Spleen (tissue), 11 donors: ENCODE data around the gene HSPB8. TPM values are rescaled to one million over a fixed set of nuclear protein-coding genes. Genes with fewer than 3 reads are reported as not detected.

Experiments
- DNase-seq: peaks from one replicate; pipeline ENCODE4 v3.0.0-alpha.2; 2020
- H3K27ac ChIP-seq, 8 donors: fragments of 200-600 bp; sonication (generic) in 7 of 8; 1 replicate in 4 of 8; 2 replicates in 4 of 8; pipeline versions ENCODE4 v1.5.0 to v1.8.0; 2016 to 2021; ENCODE audit warnings: inconsistent platforms in 4 of 8, mild to moderate bottlenecking in 4 of 8, moderate library complexity in 1 of 8
- H3K27me3 ChIP-seq, 7 donors: fragments of 200-600 bp; sonication (generic) in 6 of 7; replicated peaks in 1 of 7; 1 replicate in 4 of 7; 2 replicates in 3 of 7; pipeline versions ENCODE4 v1.5.0 to v1.8.0; 2016 to 2021; ENCODE audit warnings: inconsistent platforms in 3 of 7, mild to moderate bottlenecking in 1 of 7
- H3K36me3 ChIP-seq, 6 donors: fragments of 200-600 bp; sonication (generic) in 5 of 6; 1 replicate in 4 of 6; 2 replicates in 2 of 6; pipeline versions ENCODE4 v1.5.0 to v1.8.0; 2016 to 2021; ENCODE audit warnings: inconsistent platforms in 2 of 6
- H3K4me1 ChIP-seq, 6 donors: fragments of 200-600 bp; sonication (generic) in 5 of 6; 1 replicate in 3 of 6; 2 replicates in 3 of 6; pipeline versions ENCODE4 v1.5.0 to v1.8.0; 2016 to 2021; ENCODE audit warnings: inconsistent platforms in 3 of 6
- H3K4me3 ChIP-seq, 8 donors: fragments of 200-600 bp; sonication (generic) in 7 of 8; 1 replicate in 4 of 8; 2 replicates in 4 of 8; pipeline versions ENCODE4 v1.5.0 to v1.8.0; 2016 to 2021; ENCODE audit warnings: inconsistent platforms in 4 of 8, mild to moderate bottlenecking in 4 of 8, moderate library complexity in 2 of 8
- H3K9me3 ChIP-seq, 8 donors: fragments of 200-600 bp; sonication (generic) in 7 of 8; 1 replicate in 4 of 8; 2 replicates in 4 of 8; pipeline versions ENCODE4 v1.5.0 to v1.8.0; 2016 to 2021; ENCODE audit warnings: inconsistent platforms in 4 of 8
- POLR2A ChIP-seq, 3 donors: fragments of 450-650 bp; IDR thresholded peaks; one replicate each; pipeline ENCODE4 v1.5.1; 2017; ENCODE audit warnings: antibody characterized with exemption in 3 of 3, mild to moderate bottlenecking in 1 of 3
- POLR2AphosphoS5 ChIP-seq, 3 donors: sonication (generic); formaldehyde crosslinking; IDR thresholded peaks; one replicate each; pipeline ENCODE4 v1.5.1; 2017; ENCODE audit warnings: antibody characterized with exemption in 3 of 3
- WGBS, 5 donors: extraction: QIAGEN DNeasy Blood & Tissue Kit in 3 of 5; methylation state at CpG; one replicate each; pipeline versions ENCODE4 v1.1.5 to v1.1.7; 2013 to 2018; 5-methylcytosine and 5-hydroxymethylcytosine counted together
- intact Hi-C: fragments of 100-400 bp; cut with DNase I; formaldehyde crosslinking; loops from one replicate; pipeline ENCODE4 v1.15.0; 2023; ENCODE audit warnings: low total_unique reads
- polyA plus RNA-seq, 3 donors: library from polyadenylated mRNA; stranded (reverse); fragments of 200-250 nt; gene quantifications; one replicate each; pipeline ENCODE4 v1.2.1, GENCODE V29; 2013
- total RNA-seq, 7 donors: library from RNA; depleted of rRNA in 3 of 7; stranded (reverse); fragments of >200 nt in 3 of 7; fragmentation: NEBNext Ultra II Directional in 4 of 7; extraction: Animal tissue kit (Norgen Biotek cat#: 25700) in 4 of 7; gene quantifications; one replicate each; pipeline versions ENCODE4 v1.1.0 to v1.2.1, GENCODE V29; 2016 to 2021
- TF ChIP-seq, protein P1 (sequence below), 11 experiments: fragments of 200-600 bp in 7 of 11; fragments of 450-650 bp in 4 of 11; sonication (generic) in 4 of 11; IDR thresholded peaks in 8 of 11; conservative IDR thresholded peaks in 3 of 11; 1 replicate in 7 of 11; 2 replicates in 4 of 11; pipeline versions ENCODE4 v1.4.0 to v1.8.0; 2016 to 2021; ENCODE audit warnings: antibody characterized with exemption in 11 of 11, inconsistent platforms in 4 of 11, mild to moderate bottlenecking in 1 of 11
- donor health status: healthy with polysubstance abuse.
- donor health status: DM: no; HTN: no; CAD: no; lungs with moderate emphysema.
- donor health status: DM: no; HTN: no; CAD: no.
- donor health status: Bipolar disorder and iron deficiency.
- donor health status: healthy.
- donor health status: DM: no; HTN: no; CAD: no.
- donor health status: DM: yes; HTN: yes; CAD: no.

HSPB8 gene
- total and polyA plus RNA-seq, 10 donors, result 14.1 to 109 (median 50.0) TPM

DNA sequence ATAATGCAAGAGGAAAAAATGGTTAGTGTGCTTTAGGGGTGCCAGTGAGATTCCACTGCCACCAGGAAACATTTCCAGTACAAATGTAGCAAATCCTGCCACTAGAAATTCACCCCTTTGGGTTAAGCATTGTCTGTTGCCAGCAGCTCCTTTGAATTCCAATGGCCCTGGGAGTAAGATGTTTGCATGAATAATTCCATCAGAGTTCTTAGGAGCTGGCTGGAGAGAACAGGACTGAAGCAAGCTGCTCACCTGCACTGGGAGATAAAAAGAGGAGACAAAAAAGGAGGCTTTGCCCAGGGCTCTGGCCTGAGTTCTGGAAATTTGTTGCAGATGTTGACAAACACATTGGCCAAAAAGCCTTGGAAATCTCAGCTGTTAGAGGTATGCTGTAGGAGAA lies 57.6 kb downstream of the HSPB8 start:
- no peaks in the 10 kb centered on the region for H3K4me1 ChIP-seq
- DNase-seq, result no peak
- intact Hi-C loops, result no loop called here
- H3K36me3 ChIP-seq, result no peaks in the 10 kb centered on the region
- H3K27ac ChIP-seq, result no peak overlapping the region
- H3K9me3 ChIP-seq, result peaks cover 0 to 13% (median 3%) of the 10 kb centered on the region in 8 donors
- no peak overlapping the region for H3K4me3 ChIP-seq
- no peaks in the 10 kb centered on the region for H3K27me3 ChIP-seq
- TF ChIP-seq, protein P1, sequence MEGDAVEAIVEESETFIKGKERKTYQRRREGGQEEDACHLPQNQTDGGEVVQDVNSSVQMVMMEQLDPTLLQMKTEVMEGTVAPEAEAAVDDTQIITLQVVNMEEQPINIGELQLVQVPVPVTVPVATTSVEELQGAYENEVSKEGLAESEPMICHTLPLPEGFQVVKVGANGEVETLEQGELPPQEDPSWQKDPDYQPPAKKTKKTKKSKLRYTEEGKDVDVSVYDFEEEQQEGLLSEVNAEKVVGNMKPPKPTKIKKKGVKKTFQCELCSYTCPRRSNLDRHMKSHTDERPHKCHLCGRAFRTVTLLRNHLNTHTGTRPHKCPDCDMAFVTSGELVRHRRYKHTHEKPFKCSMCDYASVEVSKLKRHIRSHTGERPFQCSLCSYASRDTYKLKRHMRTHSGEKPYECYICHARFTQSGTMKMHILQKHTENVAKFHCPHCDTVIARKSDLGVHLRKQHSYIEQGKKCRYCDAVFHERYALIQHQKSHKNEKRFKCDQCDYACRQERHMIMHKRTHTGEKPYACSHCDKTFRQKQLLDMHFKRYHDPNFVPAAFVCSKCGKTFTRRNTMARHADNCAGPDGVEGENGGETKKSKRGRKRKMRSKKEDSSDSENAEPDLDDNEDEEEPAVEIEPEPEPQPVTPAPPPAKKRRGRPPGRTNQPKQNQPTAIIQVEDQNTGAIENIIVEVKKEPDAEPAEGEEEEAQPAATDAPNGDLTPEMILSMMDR (IDR thresholded peaks at IDR 0.05 in 8 of 11, conservative IDR thresholded peaks at IDR 0.05 in 3 of 11), result no peak
- no peak for TF ChIP-seq POLR2AphosphoS5 (IDR thresholded peaks at IDR 0.05)
- TF ChIP-seq POLR2A (IDR thresholded peaks at IDR 0.05), result no peak

DNA sequence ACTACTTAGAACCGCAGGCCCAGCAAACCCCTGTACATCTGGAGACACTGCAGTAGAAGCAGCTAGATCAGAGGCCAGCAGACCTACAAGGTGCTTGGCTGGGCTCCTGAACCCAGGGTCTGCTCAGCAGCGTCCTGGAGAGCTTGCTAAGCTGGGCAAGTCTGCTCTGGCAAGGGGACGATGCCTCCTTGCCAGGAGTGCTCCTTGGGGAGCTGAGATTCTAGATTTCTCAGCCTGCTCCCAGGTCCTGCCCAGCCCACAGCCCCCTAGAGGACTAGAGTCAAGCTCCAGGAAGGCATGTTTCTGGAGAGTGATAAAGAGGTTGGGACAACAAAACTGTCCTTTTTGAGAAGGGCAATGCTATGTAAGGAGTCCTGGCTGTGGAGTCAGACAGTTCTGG lies 60.3 kb downstream of the HSPB8 start:
- H3K4me3 ChIP-seq, result no peak overlapping the region
- no peak overlapping the region for H3K27ac ChIP-seq
- H3K4me1 ChIP-seq, result no peaks in the 10 kb centered on the region
- no peaks in the 10 kb centered on the region for H3K27me3 ChIP-seq
- 66 to 84% (median 80%) methylated on average over 2 to 3 of the region's 3 CpGs for WGBS, 5 donors
- H3K9me3 ChIP-seq, result peaks cover 0 to 13% (median 3%) of the 10 kb centered on the region in 8 donors
- intact Hi-C loops, result no loop called here
- TF ChIP-seq POLR2A (IDR thresholded peaks at IDR 0.05) (no peak), POLR2AphosphoS5 (IDR thresholded peaks at IDR 0.05) (no peak)
- TF ChIP-seq, protein P1 (IDR thresholded peaks at IDR 0.05 in 8 of 11, conservative IDR thresholded peaks at IDR 0.05 in 3 of 11), result no peak
- H3K36me3 ChIP-seq, result no peaks in the 10 kb centered on the region
- no peak for DNase-seq

DNA sequence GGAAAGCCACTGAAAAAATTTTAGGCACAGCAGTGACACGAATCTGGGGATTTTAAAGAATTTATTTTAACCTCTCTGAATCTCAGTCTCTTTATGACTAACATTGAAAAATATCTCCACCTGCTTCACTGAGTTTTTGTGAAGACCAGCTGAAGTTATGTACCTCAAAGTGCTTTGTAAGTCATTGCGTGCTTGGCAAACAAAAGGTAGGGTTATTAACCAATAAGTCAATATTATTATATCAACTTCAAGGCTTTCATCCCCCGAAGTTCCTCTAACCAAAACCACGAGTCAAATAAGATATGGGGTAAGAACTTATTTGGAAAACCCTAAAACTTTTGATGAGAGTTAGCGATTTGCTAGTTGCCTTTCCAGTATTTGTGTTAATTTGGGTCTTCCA lies 62.3 kb downstream of the HSPB8 start:
- Histone ChIP-seq H3K27me3 (no peaks in the 10 kb centered on the region), H3K27ac (peak overlapping the region in 2 of 8 donors; percentile 1 to 6), H3K36me3 (no peaks in the 10 kb centered on the region), H3K4me3 (no peak overlapping the region), H3K9me3 (peaks cover 0 to 13% (median 3%) of the 10 kb centered on the region in 8 donors), H3K4me1 (peaks cover 0 to under 1% (median 0%) of the 10 kb centered on the region in 6 donors)
- 51 to 60% (median 53%) methylated on average over 5 of the region's 5 CpGs for WGBS, 5 donors
- intact Hi-C loops, result no loop called here
- DNase-seq, result no peak
- TF ChIP-seq POLR2A (IDR thresholded peaks at IDR 0.05), result no peak
- no peak for TF ChIP-seq POLR2AphosphoS5 (IDR thresholded peaks at IDR 0.05)
- TF ChIP-seq, protein P1 (IDR thresholded peaks at IDR 0.05 in 8 of 11, conservative IDR thresholded peaks at IDR 0.05 in 3 of 11), result no peak

DNA sequence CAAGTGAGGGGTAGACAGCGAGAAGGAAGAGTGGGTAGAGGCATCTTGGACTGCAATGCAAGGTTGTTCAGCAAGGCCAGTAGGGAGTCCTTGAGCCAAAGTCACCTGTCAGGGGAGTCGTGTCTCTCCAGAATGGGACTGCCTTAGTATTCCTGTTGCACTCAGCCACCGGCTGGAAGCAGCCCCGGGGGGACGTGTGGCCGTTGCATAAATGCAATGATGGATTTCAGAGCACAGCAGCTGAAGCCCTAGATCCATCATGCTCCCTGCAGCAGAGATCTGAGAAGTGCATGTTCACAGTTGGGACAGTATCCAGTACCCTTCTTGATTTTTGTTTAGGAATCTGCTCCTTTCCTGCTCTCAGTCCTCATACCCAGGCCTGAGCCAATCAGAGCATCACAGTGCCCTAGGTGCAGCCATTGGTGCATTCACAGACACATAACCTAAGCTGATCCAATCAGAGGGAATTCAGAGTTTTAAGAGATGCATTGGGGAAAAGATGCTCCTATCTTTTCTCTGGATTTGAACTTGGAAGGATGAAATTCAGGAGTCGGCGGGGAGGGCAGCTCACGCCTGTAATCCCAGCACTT lies 62.9 kb downstream of the HSPB8 start:
- Histone ChIP-seq H3K4me1 (peaks cover 0 to 3% (median 0%) of the 10 kb centered on the region in 6 donors), H3K4me3 (no peak overlapping the region), H3K27me3 (no peaks in the 10 kb centered on the region), H3K27ac (no peak overlapping the region), H3K36me3 (no peaks in the 10 kb centered on the region), H3K9me3 (peaks cover 0 to 13% (median 3%) of the 10 kb centered on the region in 8 donors)
- 83 to 92% (median 85%) methylated on average over 8 to 9 of the region's 9 CpGs for WGBS, 5 donors
- TF ChIP-seq, protein P1 (IDR thresholded peaks at IDR 0.05 in 8 of 11, conservative IDR thresholded peaks at IDR 0.05 in 3 of 11), result no peak
- TF ChIP-seq POLR2AphosphoS5 (IDR thresholded peaks at IDR 0.05) (no peak), POLR2A (IDR thresholded peaks at IDR 0.05) (no peak)
- no peak for DNase-seq
- intact Hi-C loops, result no loop called here

Other genes starting within 250 kb of the HSPB8 start
- gene SRRM4, start 197.4 kb upstream of the HSPB8 start, total RNA-seq, result not detected
- gene SRRM4, start 197.4 kb upstream of the HSPB8 start, polyA plus RNA-seq, result under 1 TPM in 2 of 3 donors, not detected in 1; under 0.01 TPM
- not detected for gene CCDC60, start 155.8 kb downstream of the HSPB8 start, total RNA-seq
- not detected for gene CCDC60, start 155.8 kb downstream of the HSPB8 start, polyA plus RNA-seq